ENCODE results near the gene SLC6A18. TPM values are rescaled to one million over a fixed set of nuclear protein-coding genes. Genes with fewer than 3 reads are reported as not detected.

Gene SLC6A18
- total RNA-seq, 4 donors from 2014 or later, result not detected

DNA sequence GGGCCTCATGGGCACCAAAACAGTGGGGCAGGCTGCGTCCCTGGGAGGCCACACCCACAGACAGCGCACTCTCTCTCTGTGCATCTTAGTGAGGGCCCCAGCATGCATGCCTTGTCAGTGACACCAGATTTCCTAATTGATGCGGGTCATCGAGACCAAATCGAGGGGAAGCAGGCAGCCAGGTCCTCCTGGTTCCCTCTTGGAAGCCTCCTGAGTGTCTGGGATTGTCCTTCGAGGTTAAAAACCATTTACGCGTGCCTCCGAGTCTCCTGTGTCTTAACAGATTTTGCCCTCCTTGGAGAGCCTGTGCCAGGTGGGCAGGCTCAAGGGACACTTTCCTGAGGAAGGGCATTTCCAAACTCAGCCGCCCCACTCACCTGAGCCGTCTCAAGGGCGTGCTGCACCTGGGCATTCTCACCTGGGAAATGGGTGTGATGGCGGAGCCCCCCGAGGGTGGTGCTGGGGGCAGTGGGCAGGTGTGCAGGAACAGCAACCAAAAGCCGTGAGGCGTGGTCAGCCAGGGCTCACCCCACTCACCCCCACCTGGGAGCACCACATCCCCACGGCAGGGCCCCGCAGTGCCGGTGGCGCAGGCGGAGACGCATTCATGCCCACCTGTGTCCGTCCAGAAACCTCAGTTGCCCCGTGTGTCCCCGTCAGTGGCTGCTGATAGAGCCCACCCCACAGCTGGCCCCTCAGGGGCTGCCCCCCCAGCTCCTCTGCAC lies 21.1 kb upstream of the SLC6A18 start:
- DNase-seq, result no peak
- Histone ChIP-seq H3K27me3 (peaks cover 0 to 100% (median 0%) of the 10 kb centered on the region in 4 donors), H3K36me3 (no peaks in the 10 kb centered on the region), H3K9me3 (no peaks in the 10 kb centered on the region), H3K27ac (no peak overlapping the region), H3K4me3 (no peak overlapping the region), H3K4me1 (no peaks in the 10 kb centered on the region)
- WGBS, 2 donors, result 76 to 77% methylated on average over 4 to 10 of the region's 25 CpGs
- TF ChIP-seq, protein P1, sequence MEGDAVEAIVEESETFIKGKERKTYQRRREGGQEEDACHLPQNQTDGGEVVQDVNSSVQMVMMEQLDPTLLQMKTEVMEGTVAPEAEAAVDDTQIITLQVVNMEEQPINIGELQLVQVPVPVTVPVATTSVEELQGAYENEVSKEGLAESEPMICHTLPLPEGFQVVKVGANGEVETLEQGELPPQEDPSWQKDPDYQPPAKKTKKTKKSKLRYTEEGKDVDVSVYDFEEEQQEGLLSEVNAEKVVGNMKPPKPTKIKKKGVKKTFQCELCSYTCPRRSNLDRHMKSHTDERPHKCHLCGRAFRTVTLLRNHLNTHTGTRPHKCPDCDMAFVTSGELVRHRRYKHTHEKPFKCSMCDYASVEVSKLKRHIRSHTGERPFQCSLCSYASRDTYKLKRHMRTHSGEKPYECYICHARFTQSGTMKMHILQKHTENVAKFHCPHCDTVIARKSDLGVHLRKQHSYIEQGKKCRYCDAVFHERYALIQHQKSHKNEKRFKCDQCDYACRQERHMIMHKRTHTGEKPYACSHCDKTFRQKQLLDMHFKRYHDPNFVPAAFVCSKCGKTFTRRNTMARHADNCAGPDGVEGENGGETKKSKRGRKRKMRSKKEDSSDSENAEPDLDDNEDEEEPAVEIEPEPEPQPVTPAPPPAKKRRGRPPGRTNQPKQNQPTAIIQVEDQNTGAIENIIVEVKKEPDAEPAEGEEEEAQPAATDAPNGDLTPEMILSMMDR (IDR thresholded peaks at IDR 0.05), result no peak
- TF ChIP-seq POLR2A (IDR thresholded peaks at IDR 0.05), result no peak
- intact Hi-C loops (cut with DNase I), result no loop called here

DNA sequence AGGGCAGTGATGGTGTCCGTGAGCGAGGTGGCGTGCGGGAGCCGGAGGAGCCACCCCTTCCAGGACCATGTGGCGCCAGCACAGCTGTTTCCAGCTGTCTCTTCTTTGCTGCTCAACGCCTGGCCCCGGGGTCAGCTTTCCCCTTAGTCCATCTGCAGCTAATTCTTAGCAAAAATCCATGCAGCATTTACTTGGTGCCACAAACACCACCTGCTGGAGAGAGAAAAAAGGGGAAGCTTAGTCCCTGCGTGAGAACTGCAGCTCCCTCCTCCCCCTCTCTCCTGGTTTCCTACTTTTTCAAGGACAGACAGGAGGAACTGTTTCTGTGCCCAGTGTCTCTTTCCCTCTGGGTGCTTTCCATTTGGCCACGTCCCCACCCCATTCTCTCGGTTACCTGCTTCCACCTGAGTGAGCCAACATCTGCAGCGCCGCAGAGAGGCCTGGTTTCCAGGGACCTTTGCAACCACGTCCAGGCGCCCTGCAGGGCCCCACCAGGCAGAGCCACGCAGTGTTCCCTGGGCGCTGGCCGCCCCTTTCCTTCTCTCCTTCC lies 20.4 kb upstream of the SLC6A18 start:
- 28 to 38% methylated on average over 15 of the region's 18 CpGs for WGBS, 2 donors
- H3K36me3 ChIP-seq, result no peaks in the 10 kb centered on the region
- no peak overlapping the region for H3K4me3 ChIP-seq
- no peak for DNase-seq
- H3K27ac ChIP-seq, result no peak overlapping the region
- no peaks in the 10 kb centered on the region for H3K9me3 ChIP-seq
- no peaks in the 10 kb centered on the region for H3K4me1 ChIP-seq
- no peak for TF ChIP-seq POLR2A (IDR thresholded peaks at IDR 0.05)
- TF ChIP-seq, protein P1 (IDR thresholded peaks at IDR 0.05), result no peak
- intact Hi-C loops (cut with DNase I), result no loop called here
- peaks cover 0 to 98% (median 0%) of the 10 kb centered on the region in 4 donors for H3K27me3 ChIP-seq

DNA sequence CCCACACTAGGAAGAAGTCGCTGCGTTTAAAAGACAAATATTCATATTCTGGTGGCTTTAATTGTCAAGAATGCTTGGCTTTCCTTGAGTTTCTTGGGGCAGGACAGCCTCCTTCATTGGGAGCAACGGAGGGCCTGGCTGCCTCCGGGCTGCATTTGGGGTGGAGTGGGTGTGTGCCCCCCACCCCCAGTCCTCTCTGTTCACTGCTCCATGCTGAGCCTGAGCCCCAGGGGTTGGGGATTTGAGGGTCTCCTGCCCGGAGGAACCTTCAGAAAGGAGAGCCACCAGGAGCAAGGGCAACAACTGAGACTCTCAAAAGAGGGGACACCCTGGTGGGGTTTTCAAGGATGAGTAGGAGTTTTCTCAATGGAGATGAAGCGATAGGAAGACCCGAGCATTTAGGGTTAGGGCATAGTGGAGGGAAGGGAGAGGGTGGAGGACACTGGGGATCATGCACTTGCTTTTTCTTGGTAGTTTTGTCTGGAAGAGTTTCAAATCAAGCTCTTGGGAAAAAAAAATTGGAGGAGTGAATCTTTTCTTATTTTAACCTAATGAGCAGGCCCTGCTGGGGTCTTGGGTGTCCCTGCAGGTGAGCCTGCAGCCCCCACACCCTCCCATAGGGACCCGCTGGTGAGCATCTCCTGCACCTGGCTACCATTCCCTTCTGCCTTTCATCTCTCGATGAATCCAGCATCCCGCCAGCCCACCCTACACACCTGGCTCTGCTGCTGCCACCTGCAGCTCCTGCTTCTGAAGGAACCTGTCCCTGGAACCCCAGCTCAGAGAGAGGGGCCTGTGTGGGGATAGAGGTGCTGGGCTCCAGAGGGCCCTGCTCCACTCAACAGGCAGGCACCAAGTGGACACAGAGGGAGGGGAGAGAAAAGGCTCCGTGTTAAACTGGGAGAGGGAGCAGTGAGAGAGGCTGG lies 19.7 kb upstream of the SLC6A18 start:
- no peak for DNase-seq
- Histone ChIP-seq H3K4me3 (no peak overlapping the region), H3K4me1 (no peaks in the 10 kb centered on the region), H3K27me3 (peaks cover 0 to 98% (median 0%) of the 10 kb centered on the region in 4 donors), H3K27ac (no peak overlapping the region), H3K36me3 (no peaks in the 10 kb centered on the region), H3K9me3 (no peaks in the 10 kb centered on the region)
- 60 to 62% methylated on average over 10 of the region's 11 CpGs for WGBS, 2 donors
- TF ChIP-seq POLR2A (IDR thresholded peaks at IDR 0.05), result no peak
- TF ChIP-seq, protein P1 (IDR thresholded peaks at IDR 0.05), result no peak
- intact Hi-C loops (cut with DNase I), result no loop called here

DNA sequence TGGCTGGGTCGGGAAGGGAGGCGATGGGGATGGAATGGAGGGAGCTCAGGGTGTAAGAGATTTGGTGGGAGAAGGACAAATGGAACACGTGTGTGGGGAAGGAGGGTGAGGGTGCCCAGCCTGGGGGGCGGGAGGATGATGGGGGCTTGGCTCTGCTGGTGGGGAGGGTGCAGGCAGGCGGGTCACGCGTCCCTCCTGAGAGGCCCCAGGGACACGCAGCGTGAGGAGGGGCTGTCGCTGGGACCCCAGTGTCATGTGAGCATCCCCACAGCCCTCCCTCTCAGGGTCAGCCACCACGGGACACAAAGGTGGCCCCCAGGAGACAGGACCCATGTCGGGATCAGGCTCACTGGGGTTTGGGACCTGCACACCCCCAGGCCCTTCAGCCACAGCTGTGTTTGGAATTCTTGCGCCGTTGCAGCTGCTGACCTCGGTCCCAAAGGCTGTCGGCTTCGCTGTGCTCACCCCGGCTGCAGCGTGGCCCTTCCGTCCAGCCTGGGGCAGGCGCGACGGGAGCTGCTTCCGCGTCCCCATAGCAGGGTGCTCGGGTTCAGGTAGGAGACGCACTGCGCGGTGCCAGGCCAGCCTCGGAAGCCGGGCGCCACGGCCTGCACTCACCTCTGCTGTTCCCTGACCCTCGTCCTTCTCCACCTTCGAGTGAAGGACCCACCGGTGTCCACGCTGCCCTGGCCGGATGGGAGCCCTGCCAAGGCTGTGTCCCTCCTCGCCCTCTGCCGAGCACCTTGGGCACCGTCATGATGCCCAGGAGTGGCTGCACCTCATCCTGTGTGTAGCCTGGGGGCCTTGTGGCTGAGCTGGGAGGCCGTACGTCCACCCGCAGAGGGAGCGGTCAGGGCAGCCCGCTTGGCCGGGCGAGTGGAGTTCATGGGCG lies 18.4 kb upstream of the SLC6A18 start:
- Histone ChIP-seq H3K27ac (no peak overlapping the region), H3K4me1 (no peaks in the 10 kb centered on the region), H3K4me3 (no peak overlapping the region), H3K9me3 (no peaks in the 10 kb centered on the region), H3K27me3 (peaks cover 0 to 94% (median 0%) of the 10 kb centered on the region in 4 donors), H3K36me3 (no peaks in the 10 kb centered on the region)
- intact Hi-C loops (cut with DNase I), result no loop called here
- TF ChIP-seq, protein P1 (IDR thresholded peaks at IDR 0.05), result no peak
- no peak for TF ChIP-seq POLR2A (IDR thresholded peaks at IDR 0.05)
- no peak for DNase-seq
- 66 to 68% methylated on average over 13 to 19 of the region's 49 CpGs for WGBS, 2 donors

Measured in esophagus squamous epithelium (tissue), 5 donors.